Renal pelvis (tissue), 4 donors: ENCODE results near the gene IMMP1L. TPM values are rescaled to one million over a fixed set of nuclear protein-coding genes. Genes with fewer than 3 reads are reported as not detected.

Experiments used
- DNase-seq: peaks from one replicate; pipeline ENCODE4 v3.0.0-alpha.2; 2013
- polyA plus RNA-seq, 3 donors: library from polyadenylated mRNA; unstranded; fragments of 120-200 nt; gene quantifications; one replicate each; pipeline ENCODE4 v1.2.1, GENCODE V29; 2013; ENCODE audit not compliant: insufficient read length in 3 of 3

The IMMP1L gene
- polyA plus RNA-seq, 3 donors = 46.7 to 47.6 (median 47.6) TPM

DNA sequence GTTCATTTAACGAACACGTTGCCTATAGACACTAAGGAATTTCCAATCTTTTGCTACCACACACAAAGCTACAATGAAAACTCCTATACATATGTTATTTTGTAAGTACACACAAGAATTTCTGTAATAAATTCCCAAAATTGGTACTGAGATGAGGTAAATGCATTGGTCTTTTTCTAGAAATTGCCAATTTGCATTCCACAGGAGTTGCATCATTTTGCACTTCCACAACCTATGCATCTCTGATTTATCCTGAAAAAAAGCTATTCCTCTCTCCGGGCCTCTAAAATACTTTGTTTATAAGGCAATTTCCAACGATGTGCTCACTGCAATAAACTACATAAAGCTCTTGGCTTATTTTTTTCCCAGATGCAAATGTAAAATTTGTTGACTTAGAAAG, 24.9 kb downstream of the IMMP1L start:
- DNase-seq = no peak

DNA sequence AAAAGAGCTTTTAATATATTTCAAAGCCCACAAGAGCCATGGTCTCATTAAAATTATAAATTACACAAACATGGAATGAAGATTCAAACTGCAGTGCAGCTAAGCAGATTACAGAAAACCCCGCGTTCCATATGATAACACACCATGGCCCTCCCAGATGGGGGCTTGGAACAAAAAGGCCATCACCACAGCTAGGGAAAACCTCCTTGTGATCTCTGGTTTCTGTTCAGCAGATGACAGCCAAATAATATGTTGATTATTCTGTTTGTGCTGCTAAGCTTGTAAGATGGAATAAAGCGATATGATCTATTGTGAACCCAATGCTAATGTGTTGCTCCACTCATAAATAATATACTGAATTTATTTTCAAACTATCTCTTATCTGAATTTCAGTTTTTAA, 28.5 kb downstream of the IMMP1L start:
- DNase-seq = no peak

DNA sequence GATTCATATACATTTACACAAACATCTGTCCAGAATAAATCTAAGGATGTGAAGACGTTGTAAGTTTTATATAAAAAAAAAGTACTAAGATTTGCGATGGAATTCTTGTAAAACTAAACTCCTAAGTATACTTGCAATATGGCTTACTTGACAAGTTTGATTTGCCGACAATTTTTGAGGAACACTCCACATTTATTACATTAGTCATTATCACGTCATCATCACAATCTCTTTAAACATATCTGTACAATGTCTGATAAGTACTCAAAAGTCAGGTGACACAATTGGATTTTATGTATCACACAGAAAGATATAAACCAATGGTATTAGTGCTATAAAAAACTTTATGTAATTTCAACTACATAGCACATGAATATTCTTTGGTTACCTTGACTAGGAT, 30.4 kb downstream of the IMMP1L start:
- DNase-seq = no peak

DNA sequence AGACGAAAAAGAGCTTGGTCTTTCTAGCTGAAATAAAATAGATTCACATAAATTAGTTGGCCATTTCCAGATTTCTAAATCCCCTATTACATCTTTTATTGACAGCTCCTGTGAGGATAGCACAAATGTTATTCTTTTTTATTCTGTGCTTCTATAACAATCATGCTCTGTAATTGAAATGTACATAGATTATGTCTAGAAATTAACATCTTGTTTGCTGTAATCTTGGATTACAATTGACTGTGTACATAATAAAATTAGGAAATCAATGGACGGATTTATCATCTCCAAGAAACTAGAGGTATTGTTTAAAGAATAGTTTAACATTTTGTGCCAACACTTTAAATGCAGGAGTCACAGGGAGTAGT, 31.2 kb downstream of the IMMP1L start:
- DNase-seq = no peak

DNA sequence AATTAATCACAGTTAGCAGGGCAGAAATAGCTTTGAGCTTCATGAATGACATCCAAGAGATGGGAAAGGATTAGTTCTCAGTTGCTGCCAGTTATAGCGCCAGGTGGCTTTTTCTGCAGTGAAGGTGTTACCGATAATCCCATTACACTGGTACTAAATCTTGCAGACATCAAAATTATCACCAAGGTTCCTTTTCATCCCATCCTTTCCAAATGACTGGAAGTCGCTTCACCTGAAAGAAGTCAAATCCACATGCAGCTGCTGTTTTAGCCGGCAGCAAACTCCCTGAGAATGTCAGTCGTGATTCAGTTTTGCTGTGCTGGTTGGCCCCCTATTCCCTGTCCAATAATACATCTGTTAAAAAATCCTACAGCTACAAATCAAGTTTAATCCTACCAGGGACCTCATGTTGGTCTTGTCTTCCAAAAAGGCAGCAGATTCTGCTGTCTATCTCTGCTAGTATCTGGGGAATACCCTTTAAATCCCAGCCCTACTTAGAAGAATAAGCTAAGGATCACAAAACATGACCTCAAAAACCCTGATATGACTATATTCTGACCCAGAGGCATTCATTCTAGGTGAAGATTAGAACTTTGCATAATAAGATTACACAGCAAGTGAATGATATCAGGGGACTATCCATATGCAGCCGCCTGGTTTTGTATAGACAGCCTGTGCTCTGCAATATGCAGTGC, 31.7 kb downstream of the IMMP1L start:
- DNase-seq = no peak

DNA sequence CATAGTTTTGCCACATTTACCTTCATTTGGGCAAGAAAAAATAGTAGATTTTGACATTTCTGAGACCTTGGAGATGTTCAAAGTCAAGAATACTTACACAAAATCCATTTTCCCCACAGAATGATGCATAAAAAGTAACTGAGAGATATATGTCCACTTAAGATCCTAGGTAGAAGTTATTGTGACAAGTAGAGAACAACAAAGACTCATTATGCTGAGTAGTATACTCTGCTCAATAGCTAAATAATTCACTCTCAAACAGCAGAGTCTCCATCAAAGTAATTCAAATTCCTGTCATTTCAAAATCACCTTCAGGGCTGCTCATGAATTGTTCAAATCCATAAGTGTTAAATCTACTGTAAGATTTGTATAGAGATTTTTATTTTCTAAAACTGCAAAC, 35.3 kb downstream of the IMMP1L start:
- DNase-seq = no peak

DNA sequence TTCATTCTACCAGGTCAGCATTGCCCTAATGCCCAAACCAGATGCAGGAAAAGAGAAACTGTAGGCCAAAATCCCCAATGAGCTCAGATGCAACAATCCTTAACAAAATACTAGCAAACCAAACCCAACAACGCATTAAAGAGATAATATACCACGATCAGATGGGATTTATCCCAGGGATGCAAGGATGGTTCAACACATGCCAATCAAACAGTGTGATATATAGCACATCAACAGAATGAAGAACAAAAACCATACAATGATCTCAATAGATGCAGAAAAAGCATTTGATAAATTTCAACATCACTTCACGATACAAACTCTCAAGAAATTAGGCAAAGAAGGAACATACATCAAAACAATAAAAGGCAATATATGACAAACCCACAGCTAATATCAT, 45.0 kb downstream of the IMMP1L start:
- no peak for DNase-seq

DNA sequence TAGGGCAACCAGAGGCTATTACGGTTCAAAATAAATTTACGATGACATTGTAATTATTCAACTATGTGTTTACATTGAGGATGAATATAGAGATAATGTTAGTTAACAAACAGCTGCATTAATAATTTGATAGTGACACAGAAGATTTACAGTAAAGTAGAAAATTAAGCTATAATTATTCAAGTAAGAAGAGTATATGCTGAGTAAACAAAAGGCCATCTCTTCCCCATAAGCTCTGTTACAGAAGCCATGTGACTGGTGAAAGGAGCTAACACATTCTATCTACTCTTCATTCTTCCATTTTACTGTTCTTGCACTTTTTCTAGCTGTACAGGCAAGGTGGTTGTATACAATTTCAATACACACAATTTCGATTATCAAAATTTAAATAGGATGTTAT, 54.2 kb downstream of the IMMP1L start:
- no peak for DNase-seq

DNA sequence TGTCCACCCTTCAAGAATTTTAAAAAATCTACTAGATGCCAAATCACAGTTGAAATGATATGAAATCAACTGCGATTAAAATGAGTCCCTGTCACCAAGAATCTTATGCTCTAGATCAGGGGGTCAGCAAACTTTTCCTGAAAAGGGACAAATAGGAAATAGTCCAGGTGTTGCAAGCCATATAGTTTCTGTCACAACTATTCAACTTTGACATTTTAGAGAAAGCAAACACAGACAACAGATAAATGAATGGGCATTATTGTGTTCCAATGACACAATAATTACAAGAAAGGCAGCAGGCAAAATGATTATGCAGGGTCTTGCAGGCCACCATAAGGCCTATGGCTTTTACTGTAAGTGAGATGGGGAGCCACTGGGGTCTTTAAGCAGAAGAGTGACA, 58.6 kb downstream of the IMMP1L start:
- DNase-seq = no peak

DNA sequence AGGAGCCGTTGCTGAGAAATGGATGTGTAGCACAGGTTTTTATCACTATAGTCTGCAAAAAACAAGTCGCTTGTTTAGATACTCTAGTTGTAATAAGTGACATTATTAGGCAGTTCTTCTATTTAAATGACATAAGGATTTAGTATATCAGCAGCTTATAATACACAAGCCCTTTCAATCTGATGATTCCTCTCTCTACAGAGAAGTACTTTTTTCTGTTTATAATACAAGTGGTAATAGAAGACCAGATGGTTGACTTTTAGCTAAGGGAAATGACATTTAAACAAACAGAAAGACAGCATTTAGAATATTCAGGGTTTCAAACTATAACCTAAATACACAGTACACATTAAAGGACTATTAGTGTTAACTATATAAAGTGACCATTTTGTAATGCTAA, 60.4 kb downstream of the IMMP1L start:
- no peak for DNase-seq

DNA sequence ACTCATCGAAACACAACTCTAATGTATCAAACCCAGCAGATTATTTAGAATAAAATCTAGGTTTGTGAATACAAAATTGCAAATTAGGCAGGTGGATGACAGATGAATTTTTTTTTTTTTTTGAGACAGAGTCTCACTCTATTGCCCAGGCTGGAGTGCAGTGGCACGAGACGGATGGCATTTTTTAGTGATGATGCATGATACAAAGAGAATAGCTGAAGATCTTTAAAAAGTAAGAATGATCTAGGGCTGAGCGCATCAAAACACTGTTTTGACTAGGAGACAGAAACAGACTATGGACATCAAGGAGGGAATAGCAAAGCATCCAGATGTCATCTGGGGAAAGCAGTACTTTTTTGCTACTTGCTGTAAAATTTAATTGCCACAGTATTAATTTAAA, 63.8 kb downstream of the IMMP1L start:
- DNase-seq = no peak

DNA sequence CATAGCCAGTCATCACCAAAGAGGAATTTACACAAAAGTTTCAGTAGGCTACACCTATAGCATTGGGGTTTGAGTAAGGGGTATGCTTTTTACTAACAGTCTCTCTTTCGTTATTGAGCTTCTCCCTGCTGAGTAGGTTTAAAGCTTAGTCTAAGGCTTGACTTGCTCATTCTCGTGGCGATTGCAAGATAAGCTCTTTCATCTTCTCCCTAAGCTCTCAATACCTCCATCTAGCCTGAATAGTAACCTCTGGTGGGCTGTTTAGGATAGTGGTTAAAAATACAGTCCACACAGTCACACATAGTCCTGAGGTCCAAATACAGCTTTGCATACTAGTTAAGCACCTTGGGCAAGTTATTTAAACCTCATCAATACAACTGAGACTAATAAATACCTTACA, 65.6 kb downstream of the IMMP1L start:
- no peak for DNase-seq

DNA sequence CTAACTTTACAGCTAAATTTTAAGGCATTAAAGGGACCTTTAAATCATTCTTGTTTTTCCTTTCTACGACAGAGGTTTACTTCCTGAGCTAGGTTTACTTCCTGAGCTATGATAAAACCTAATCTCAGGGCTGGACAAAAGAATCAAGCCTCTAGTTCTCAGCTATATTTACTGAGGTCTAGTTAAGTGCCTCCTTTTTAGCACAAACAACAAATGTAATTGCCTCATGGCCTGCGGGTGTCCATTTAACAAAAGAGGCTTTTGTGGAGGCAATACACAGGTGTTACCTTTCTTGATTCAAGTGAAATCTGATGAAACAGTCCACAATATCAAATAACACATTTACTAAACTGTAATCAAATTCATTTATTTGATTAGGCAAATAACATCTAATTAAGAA, 67.3 kb downstream of the IMMP1L start:
- no peak for DNase-seq

DNA sequence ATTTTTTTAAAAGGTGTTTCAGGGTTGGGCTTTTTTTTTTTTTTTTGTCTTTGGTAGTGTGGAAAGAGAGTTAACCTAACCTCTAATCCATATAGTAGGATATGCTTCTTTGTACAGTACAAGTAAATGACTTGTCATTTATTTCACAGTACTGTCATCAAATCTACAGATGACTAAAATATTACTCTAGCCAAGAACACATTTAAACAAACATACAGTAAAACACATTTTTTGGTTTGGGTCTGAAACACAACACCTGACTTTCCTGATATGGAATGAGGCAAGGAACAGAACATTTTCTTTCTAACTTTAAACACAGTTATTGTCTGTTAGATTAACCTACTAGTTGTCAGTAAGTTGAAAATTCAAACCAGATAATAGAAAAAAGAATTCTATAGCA, 68.1 kb downstream of the IMMP1L start:
- no peak for DNase-seq

DNA sequence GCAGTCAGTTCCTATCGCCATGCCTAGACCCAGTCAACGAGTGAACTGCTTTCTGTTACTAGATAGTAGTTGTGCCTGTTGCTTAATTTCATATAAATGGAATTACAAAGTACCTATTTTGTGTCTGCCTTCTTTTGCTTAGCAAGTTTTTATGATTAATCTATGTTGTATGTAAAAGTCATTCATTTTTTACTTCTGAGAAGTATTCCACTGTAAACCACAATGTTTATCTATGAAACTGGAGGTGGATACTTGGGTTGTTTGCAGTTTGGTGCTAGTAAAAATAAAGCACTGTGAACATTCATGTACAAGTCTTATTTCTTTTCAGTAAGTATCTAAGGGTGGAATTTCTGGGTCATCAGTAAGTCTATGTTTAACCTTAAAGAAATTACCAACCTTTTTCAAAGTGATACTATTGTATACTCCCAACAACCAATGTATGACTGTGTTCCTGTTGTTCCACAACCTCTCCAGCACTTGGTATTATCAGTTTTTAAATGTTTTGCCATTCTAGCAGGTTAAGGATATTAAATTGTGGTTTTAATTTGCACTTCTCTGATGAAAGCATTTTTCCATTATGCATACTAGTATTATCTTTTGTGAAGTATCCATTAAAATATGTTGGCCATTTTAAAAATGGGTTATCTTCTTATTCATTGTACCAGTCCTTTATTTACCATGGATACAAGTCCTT, 71.5 kb downstream of the IMMP1L start:
- no peak for DNase-seq

DNA sequence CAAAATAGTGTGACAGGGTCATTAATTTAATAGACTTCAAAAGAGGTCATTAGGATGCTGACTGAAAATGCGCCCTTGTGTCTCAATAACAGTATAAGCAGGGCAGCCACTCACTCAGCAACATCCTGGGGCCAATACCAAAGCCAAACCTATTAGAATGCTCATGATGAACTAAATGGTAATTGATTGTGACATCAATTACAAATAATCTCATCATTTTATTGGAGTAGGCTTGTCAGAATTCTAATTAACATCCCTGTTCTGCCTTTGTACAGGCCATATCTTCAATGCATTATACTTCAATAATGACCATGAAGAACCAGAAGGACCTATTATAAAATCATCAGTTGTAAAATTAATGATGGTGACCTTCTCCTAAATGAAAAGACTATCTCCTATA, 75.6 kb downstream of the IMMP1L start:
- no peak for DNase-seq

DNA sequence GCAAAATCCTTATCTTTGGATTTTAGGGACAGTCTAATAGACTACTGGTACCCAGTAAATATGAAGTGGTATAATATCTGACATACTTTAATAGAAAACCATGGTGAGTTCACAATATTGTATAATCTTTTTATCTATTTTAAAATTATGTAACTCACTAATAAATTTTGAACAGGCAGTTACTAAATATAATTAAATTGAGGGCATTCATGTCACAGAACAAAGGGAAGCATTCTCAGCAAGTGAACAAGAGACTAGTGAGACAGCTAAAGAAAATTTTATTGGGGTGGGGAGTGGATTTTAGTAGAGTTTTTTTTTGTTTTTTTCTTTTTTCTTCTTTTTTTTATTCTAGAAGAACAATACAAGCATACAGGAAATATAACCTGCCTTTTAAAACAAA, 84.8 kb downstream of the IMMP1L start:
- no peak for DNase-seq

DNA sequence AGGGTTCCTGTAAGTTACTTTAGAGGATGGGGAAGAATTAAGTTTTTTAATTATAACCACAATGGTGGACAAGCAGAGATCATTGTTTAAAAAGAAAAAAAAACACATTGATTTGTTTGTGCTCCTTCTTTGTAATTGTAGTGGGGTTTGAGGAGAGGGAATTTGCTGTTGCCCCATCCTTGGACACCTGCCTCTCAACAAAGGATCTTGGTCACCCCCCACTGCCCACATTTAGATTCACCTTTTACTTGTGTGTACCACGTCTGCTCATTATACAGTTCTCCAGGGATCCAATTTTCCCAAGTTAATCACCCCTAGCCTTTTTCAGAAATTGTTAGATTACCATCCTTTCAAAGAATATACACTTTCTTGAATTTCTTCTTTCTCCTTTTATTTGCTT, 86.7 kb downstream of the IMMP1L start:
- DNase-seq = no peak

DNA sequence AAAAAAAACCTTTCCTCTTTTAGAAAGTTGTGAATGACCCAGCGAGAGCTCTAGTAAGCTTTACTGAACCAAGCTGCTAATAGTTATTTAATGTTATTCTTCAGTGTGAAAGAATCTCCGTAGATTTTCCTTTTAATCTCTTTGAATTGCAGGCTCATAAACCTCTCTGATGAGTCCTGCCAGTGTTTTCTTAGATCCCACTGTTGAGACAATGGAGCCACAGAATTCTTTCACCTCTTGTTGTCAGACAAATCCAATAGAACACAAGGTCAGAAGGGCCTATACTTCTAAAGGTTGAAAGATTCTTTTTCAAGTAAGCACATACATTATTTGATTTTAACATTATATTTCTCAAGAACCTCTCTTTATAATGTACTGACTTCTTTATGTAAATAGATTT, 87.6 kb downstream of the IMMP1L start:
- DNase-seq = no peak

DNA sequence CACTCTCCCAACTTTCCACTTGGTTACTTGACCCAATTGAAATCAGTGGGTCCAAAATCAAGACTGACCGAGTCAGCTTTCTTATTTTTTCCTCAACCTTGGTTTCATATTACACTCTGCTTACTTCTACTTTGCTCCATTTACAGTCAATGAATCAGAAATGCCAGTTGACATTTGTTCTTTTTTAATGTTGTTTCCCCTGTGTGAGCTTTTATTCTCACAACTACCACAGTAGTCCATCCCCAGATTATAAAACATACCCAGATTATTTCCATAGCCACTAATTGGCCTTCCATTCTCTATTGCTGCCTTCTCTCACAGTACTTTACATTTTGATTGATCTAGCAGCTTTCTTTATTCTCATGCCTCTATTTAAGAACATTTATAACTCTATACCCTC, 89.8 kb downstream of the IMMP1L start:
- DNase-seq = no peak

DNA sequence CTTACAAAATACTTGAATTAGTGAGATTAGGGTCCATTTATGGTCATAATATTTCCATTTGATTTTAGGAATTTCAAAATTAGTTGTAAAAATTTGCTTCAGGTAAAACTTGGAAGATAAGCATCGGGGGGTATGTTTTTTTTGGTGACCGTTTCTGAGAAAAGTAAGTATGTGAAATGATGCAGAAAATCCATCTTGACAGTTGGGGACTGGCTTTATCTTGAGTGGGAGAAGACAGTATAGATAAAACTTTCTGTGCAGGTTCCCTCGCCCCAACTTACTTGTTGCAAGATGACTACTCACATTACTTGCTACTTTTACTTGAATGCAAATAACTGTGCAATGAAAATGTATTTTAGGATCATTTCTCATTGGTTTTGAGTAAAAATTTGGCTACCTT, 90.3 kb downstream of the IMMP1L start:
- DNase-seq = no peak

DNA sequence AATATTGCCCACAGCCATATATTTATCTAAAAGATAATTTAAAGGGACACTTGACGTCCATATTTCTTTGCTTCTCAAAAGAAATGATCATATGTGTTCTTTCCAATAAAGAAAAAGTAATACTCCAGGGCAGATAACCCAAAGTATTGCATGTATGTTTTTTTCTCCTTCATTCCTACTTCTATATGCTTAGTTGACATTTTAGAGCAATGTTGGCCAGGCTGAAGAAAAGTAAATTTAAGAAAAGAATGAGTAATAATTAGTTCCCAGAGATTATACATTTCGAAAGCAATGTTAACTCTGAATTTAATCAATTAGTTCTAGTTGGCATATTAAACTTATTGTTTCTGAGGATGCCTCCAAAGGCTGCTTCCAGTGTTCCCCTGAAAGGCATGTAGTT, 91.6 kb downstream of the IMMP1L start:
- DNase-seq = no peak

DNA sequence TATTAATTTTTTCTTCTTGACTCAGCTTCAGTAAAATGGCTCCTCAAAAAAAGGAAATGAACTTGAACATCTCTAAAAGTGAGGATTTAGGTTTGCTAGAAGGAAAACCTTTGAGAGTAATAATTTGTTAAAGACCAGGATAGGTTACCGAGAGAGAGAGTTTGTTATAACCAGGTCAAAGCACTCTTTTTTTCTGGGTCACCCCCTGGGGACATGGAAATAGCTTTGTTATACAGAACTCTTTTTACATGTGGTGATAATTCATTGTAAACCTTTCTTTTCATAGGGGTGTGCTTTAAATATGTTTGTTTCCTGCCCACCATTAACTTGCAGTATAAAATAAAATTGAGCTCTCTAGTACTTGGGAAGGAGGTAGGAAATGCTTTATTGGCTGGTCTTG, 92.1 kb downstream of the IMMP1L start:
- DNase-seq = no peak

DNA sequence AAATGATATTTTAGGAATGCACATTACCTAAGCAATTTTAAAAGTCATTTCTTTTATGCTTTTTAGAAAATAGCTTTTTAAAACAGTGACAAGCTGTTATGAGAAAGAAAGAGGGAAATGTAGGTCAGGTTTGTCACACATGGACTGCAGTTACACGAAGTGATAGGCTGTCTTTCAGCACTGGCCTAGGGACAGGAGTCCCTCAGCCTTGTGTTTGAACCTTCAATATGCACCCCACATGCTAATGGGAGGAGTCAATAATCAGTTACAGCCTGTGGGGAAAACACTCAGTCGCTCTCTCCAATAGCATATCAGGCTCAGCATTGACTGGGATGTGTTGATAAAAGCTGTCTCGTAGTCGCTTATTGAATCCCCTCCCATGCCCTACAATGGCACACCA, 94.0 kb downstream of the IMMP1L start:
- no peak for DNase-seq
